Measurements from ENCODE around the gene PFKFB4.

PFKFB4 gene

DNA sequence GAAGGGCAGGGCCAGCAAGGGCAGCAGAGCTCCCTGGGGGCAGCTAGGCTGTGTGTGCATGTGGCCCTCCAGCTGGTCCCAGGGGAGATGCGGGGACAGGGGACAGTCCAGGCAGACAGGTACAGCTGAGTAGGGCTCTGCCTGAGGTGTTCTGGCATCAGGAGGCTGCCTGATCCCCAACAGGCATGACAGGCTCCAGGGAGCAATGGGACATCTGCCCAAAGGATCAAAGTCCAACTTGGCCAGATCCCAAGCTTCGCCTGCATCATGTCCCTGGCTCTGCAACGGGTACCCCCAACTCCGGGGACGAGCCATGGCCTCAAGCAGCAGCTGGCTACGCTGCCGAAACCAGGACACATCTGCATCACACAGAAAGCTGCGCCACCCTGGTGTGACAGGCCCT is 88.3 kb downstream of the PFKFB4 start:
- DNase-seq (ENCODE audit: insufficient read length, low spot score) (no peak), FAIRE-seq (no peak)
